COR-L47 (cell line): Measurements from ENCODE around the gene PGK2.

Experiments
- DNase-seq: peaks from one replicate; lab custom pipeline; 2025; lab: John Stamatoyannopoulos, UW

Gene PGK2

DNA sequence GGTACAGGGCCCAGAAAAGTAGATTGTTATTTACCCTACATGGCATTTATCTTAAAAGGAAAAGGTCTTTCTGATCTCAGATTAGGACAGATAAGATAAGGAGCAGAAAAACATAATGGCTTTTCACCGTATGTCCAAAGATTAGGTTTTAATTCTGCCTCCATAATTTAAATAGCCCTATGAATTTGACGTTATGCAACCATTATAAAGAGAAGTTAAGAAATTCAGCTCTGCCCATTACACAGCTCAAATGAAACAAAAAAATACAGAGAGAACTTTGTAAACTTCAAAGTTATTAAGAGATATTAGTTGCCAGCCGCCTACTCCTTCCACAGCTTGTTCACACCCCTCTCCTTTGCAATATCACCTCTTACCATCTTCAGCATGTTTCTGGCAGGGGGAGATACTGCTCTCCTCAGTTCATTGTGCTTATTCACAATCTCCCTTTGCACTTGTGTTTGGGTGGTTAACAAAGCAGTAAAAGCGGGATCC, 51.0 kb downstream of the PGK2 start:
- DNase-seq: no peak
